ENCODE results near the gene SLC25A26.

Gene SLC25A26

GRCh38 chr3:66181764-66182163 is 39.0 kb upstream of the SLC25A26 start:
- no peak for DNase-seq
- Histone ChIP-seq H3K36me3 (replicated peaks) (no peaks in the 10 kb centered on the region), H3K27ac (no peak overlapping the region), H3K4me3 (ENCODE audit: low read depth, low read length) (no peak overlapping the region), H3K27me3 (replicated peaks) (no peaks in the 10 kb centered on the region)
- in situ Hi-C loops (cut with HindIII; ENCODE audit: low pct_ligation_motif_present, low sequenced_read_pairs): no loop called here
- no peak for TF ChIP-seq CTCF (IDR thresholded peaks at IDR 0.05; ENCODE audit: low read depth, low read length, missing control alignments)

- TF ChIP-seq CTCF (IDR thresholded peaks at IDR 0.05; ENCODE audit: low read depth, low read length, missing control alignments): no peak
- H3K27me3 ChIP-seq (replicated peaks): no peaks in the 10 kb centered on the region
- no peak overlapping the region for H3K27ac ChIP-seq
- in situ Hi-C loops (cut with HindIII; ENCODE audit: low pct_ligation_motif_present, low sequenced_read_pairs): no loop called here
- H3K4me3 ChIP-seq (ENCODE audit: low read depth, low read length): no peak overlapping the region
- no peaks in the 10 kb centered on the region for H3K36me3 ChIP-seq (replicated peaks)
- no peak for DNase-seq
Measured at GRCh38 chr3:66182246-66182645, 38.6 kb upstream of the SLC25A26 start.

GRCh38 chr3:66186545-66186944 is 34.3 kb upstream of the SLC25A26 start:
- in situ Hi-C loops (cut with HindIII; ENCODE audit: low pct_ligation_motif_present, low sequenced_read_pairs): no loop called here
- DNase-seq: no peak

GRCh38 chr3:66195347-66195783 is 25.4 kb upstream of the SLC25A26 start:
- peak overlapping the region; percentile 29 for H3K4me3 ChIP-seq (ENCODE audit: low read depth, low read length)

More at GRCh38 chr3:66186545-66186944, 34.3 kb upstream of the SLC25A26 start:
- Histone ChIP-seq H3K27me3 (replicated peaks) (no peaks in the 10 kb centered on the region), H3K36me3 (replicated peaks) (no peaks in the 10 kb centered on the region), H3K4me3 (ENCODE audit: low read depth, low read length) (no peak overlapping the region), H3K27ac (no peak overlapping the region)
- no peak for TF ChIP-seq CTCF (IDR thresholded peaks at IDR 0.05; ENCODE audit: low read depth, low read length, missing control alignments)

GRCh38 chr3:66196633-66197032 is 24.2 kb upstream of the SLC25A26 start:
- no peaks in the 10 kb centered on the region for H3K27me3 ChIP-seq (replicated peaks)
- no peaks in the 10 kb centered on the region for H3K36me3 ChIP-seq (replicated peaks)
- DNase-seq: no peak
- in situ Hi-C loops (cut with HindIII; ENCODE audit: low pct_ligation_motif_present, low sequenced_read_pairs): no loop called here
- H3K27ac ChIP-seq: no peak overlapping the region
- H3K4me3 ChIP-seq (ENCODE audit: low read depth, low read length): no peak overlapping the region
- peak; percentile 7 for TF ChIP-seq CTCF (IDR thresholded peaks at IDR 0.05; ENCODE audit: low read depth, low read length, missing control alignments)

More at GRCh38 chr3:66195347-66195783, 25.4 kb upstream of the SLC25A26 start:
- Histone ChIP-seq H3K36me3 (replicated peaks) (no peaks in the 10 kb centered on the region), H3K27ac (no peak overlapping the region), H3K27me3 (replicated peaks) (no peaks in the 10 kb centered on the region)
- in situ Hi-C loops (cut with HindIII; ENCODE audit: low pct_ligation_motif_present, low sequenced_read_pairs): no loop called here
- TF ChIP-seq CTCF (IDR thresholded peaks at IDR 0.05; ENCODE audit: low read depth, low read length, missing control alignments): peak; percentile 37
- DNase-seq: peak; percentile 29

GRCh38 chr3:66198437-66199088 is 22.2 kb upstream of the SLC25A26 start:
- in situ Hi-C loops (cut with HindIII; ENCODE audit: low pct_ligation_motif_present, low sequenced_read_pairs): no loop called here
- no peak overlapping the region for H3K27ac ChIP-seq

More at GRCh38 chr3:66198437-66199088, 22.2 kb upstream of the SLC25A26 start:
- TF ChIP-seq CTCF (IDR thresholded peaks at IDR 0.05; ENCODE audit: low read depth, low read length, missing control alignments): no peak
- H3K36me3 ChIP-seq (replicated peaks): no peaks in the 10 kb centered on the region
- H3K4me3 ChIP-seq (ENCODE audit: low read depth, low read length): no peak overlapping the region
- DNase-seq: no peak
- no peaks in the 10 kb centered on the region for H3K27me3 ChIP-seq (replicated peaks)
